HepG2 (cell line): ENCODE results near the gene ABCA2. TPM values are rescaled to one million over a fixed set of nuclear protein-coding genes. Genes with fewer than 3 reads are reported as not detected.
A peak's percentile ranks its signal among the peaks of the same experiment; 100 is the strongest.

Source experiments
- BCL6 ChIP-seq: IDR thresholded peaks from 2 replicates; pipeline ENCODE4 v1.6.1; 2016; ENCODE audit warnings: missing genetic modification reagents, missing compliant biosample characterization
- ESRRA ChIP-seq: sonication (generic); formaldehyde crosslinking; IDR thresholded peaks from 2 replicates; pipeline ENCODE4 v1.5.1; 2020; ENCODE audit warnings: mild to moderate bottlenecking, low read depth, missing genetic modification reagents
- JUND ChIP-seq: sonication (generic); formaldehyde crosslinking; IDR thresholded peaks from 2 replicates; pipeline ENCODE4 v1.8.0; 2022; ENCODE audit warnings: mild to moderate bottlenecking, missing genetic modification reagents
- KAT2B ChIP-seq: fragments of 150-350 bp; IDR thresholded peaks from 2 replicates; pipeline ENCODE4 v1.6.1; 2014; ENCODE audit warnings: low read depth, low read length, borderline replicate concordance
- NRL ChIP-seq: sonication (generic); formaldehyde crosslinking; IDR thresholded peaks from 2 replicates; pipeline ENCODE4 v1.5.0; 2020; ENCODE audit warnings: missing genetic modification reagents, mild to moderate bottlenecking, moderate library complexity, borderline replicate concordance
- RFX5 ChIP-seq: IDR thresholded peaks from 2 replicates; pipeline ENCODE4 v1.6.1; 2011; ENCODE audit warnings: low read depth, low read length, improper control_type of control experiment
- RFXAP ChIP-seq: sonication (generic); formaldehyde crosslinking; IDR thresholded peaks from 2 replicates; pipeline ENCODE4 v1.4.0; 2020; ENCODE audit warnings: missing genetic modification reagents, borderline replicate concordance
- U2AF2 ChIP-seq: fragments of 200-400 bp; formaldehyde crosslinking; IDR thresholded peaks from 2 replicates; pipeline ENCODE4 v1.6.1; 2017; ENCODE audit warnings: low read depth, mild to moderate bottlenecking, low read length
- ZBTB42 ChIP-seq: sonication (generic); formaldehyde crosslinking; IDR thresholded peaks from 2 replicates; pipeline ENCODE4 v1.5.0; 2020; ENCODE audit warnings: mild to moderate bottlenecking, missing genetic modification reagents
- ZNF138 ChIP-seq: sonication (generic); formaldehyde crosslinking; IDR thresholded peaks from 2 replicates; pipeline ENCODE4 v1.5.0; 2020; ENCODE audit warnings: mild to moderate bottlenecking, low read depth, missing genetic modification reagents
- ZNF33A ChIP-seq: sonication (generic); formaldehyde crosslinking; IDR thresholded peaks from 2 replicates; pipeline ENCODE4 v1.5.1; 2020; ENCODE audit warnings: missing genetic modification reagents, mild to moderate bottlenecking, moderate library complexity, borderline replicate concordance
- ZNF792 ChIP-seq: IDR thresholded peaks from 2 replicates; pipeline ENCODE4 v1.6.1; 2016
- polyA plus RNA-seq, 8 experiments: library from polyadenylated mRNA; depleted of rRNA in 3 of 8; stranded (reverse) in 7 of 8; unstranded in 1 of 8; fragments of >200 nt; fragmentation: Illumina TruSeq in 4 of 8; extraction: Trizol in 4 of 8; gene quantifications; 2 replicates each; pipeline versions ENCODE4 v1.2.1 to v1.2.3, GENCODE V29; 2011 to 2016; ENCODE audit warnings: low read depth in 4 of 8, missing spikeins in 1 of 8, mixed read lengths in 1 of 8; ENCODE audit not compliant: insufficient read depth in 1 of 8
- total RNA-seq, 5 experiments: library from RNA; depleted of rRNA; stranded (reverse); fragments of >200 nt; fragmentation: Illumina TruSeq; extraction: Trizol; gene quantifications; 2 replicates each; pipeline ENCODE4 v1.2.3, GENCODE V29; 2016; ENCODE audit warnings: low read depth in 1 of 5
- TF ChIP-seq, protein P1 (sequence below): sonication (generic); formaldehyde crosslinking; IDR thresholded peaks from 2 replicates; pipeline ENCODE4 v1.8.0; 2022; ENCODE audit warnings: mild to moderate bottlenecking, missing genetic modification reagents; ENCODE audit not compliant: insufficient replicate concordance
- TF ChIP-seq, protein P2 (sequence below): sonication (generic); formaldehyde crosslinking; IDR thresholded peaks from 2 replicates; pipeline ENCODE4 v1.4.0; 2020; ENCODE audit warnings: low read depth, missing genetic modification reagents
- TF ChIP-seq, protein P3 (sequence below): sonication (generic); formaldehyde crosslinking; IDR thresholded peaks from 2 replicates; pipeline ENCODE4 v1.4.0; 2020; ENCODE audit warnings: missing genetic modification reagents
- TF ChIP-seq, protein P4 (sequence below): sonication (generic); formaldehyde crosslinking; IDR thresholded peaks from 2 replicates; pipeline ENCODE4 v1.4.0; 2020; ENCODE audit warnings: missing genetic modification reagents, borderline replicate concordance
- TF ChIP-seq, protein P5 (sequence below): sonication (generic); formaldehyde crosslinking; IDR thresholded peaks from 2 replicates; pipeline ENCODE4 v1.5.0; 2020; ENCODE audit warnings: mild to moderate bottlenecking, missing genetic modification reagents

Gene ABCA2
- total and polyA plus RNA-seq, 2 of the 13 experiments (the other 11 are each of a cell fraction or from before 2014, with no cell fraction given) = 2.9 to 19.2 TPM

DNA sequence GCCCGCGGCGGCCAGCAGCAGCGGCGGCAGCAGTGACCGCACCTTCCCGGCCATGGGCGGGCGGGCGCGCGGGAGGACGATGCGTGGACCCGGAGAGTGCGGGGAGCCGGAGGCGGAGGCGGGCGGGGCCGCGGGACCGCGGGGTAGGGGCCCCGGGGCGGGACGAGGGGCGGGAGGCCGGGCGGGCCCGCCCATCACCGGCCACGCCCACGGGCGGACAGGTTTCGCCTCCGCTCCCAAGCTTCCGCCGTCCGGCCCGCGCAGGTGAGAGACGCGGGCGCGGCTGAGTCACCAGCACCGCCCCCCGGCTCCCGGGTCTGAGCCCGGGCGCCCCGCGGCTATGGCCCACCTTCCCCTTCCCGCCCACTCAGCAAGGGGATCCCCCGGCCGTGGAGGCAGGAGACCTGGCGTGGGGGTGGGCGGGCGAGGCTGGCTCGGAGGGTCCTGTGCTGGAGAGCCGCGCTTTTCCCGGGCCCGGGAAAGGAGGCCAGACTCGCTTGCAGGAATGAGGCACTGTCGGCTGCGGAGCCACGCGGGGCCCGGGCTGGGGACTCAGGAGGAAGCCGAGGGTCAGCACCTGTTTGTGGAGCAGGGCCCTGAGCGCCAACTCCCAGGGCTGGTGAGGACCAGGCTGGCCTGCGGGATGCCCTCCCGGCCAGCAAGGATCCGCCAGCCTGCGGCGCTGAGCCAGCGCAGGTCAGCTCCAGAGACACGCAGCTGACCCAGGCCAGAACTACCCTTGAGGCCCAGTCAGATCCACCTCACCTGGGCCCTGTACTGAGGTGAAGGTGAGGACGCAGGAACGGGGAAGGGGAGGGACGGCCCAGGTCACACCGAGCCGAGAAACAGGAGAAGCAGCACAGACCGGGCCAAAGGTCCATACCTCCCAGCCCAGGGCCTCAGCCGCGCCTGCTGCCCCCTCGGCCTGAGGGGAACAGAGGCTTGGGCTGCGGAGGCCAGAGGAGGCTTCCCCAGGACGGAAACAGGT lies 26.2 kb upstream of the ABCA2 start, which contains the start of gene ENTPD2 (continued):
- TF ChIP-seq, protein P1, sequence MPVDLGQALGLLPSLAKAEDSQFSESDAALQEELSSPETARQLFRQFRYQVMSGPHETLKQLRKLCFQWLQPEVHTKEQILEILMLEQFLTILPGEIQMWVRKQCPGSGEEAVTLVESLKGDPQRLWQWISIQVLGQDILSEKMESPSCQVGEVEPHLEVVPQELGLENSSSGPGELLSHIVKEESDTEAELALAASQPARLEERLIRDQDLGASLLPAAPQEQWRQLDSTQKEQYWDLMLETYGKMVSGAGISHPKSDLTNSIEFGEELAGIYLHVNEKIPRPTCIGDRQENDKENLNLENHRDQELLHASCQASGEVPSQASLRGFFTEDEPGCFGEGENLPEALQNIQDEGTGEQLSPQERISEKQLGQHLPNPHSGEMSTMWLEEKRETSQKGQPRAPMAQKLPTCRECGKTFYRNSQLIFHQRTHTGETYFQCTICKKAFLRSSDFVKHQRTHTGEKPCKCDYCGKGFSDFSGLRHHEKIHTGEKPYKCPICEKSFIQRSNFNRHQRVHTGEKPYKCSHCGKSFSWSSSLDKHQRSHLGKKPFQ (CRISPR knock-in tag) = peak; percentile 26
- TF ChIP-seq ZNF138 (CRISPR knock-in tag) = no peak
- no peak for TF ChIP-seq ZBTB42 (CRISPR knock-in tag)
- no peak for TF ChIP-seq BCL6 (CRISPR knock-in tag)
- TF ChIP-seq, protein P2, sequence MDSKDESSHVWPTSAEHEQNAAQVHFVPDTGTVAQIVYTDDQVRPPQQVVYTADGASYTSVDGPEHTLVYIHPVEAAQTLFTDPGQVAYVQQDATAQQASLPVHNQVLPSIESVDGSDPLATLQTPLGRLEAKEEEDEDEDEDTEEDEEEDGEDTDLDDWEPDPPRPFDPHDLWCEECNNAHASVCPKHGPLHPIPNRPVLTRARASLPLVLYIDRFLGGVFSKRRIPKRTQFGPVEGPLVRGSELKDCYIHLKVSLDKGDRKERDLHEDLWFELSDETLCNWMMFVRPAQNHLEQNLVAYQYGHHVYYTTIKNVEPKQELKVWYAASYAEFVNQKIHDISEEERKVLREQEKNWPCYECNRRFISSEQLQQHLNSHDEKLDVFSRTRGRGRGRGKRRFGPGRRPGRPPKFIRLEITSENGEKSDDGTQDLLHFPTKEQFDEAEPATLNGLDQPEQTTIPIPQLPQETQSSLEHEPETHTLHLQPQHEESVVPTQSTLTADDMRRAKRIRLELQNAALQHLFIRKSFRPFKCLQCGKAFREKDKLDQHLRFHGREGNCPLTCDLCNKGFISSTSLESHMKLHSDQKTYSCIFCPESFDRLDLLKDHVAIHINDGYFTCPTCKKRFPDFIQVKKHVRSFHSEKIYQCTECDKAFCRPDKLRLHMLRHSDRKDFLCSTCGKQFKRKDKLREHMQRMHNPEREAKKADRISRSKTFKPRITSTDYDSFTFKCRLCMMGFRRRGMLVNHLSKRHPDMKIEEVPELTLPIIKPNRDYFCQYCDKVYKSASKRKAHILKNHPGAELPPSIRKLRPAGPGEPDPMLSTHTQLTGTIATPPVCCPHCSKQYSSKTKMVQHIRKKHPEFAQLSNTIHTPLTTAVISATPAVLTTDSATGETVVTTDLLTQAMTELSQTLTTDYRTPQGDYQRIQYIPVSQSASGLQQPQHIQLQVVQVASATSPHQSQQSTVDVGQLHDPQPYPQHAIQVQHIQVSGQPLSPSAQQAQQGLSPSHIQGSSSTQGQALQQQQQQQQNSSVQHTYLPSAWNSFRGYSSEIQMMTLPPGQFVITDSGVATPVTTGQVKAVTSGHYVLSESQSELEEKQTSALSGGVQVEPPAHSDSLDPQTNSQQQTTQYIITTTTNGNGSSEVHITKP (CRISPR knock-in tag) = no peak
- TF ChIP-seq, protein P3, sequence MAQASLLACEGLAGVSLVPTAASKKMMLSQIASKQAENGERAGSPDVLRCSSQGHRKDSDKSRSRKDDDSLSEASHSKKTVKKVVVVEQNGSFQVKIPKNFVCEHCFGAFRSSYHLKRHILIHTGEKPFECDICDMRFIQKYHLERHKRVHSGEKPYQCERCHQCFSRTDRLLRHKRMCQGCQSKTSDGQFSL (CRISPR knock-in tag) = no peak
- TF ChIP-seq ZNF792 (CRISPR knock-in tag) = no peak
- no peak for TF ChIP-seq RFXAP (CRISPR knock-in tag)
- no peak for TF ChIP-seq ZNF33A (CRISPR knock-in tag)
- no peak for TF ChIP-seq RFX5
- no peak for TF ChIP-seq ESRRA (CRISPR knock-in tag)
- peak; percentile 53; the same call in 1 of the 2 replicates for TF ChIP-seq NRL (CRISPR knock-in tag)
- TF ChIP-seq, protein P4, sequence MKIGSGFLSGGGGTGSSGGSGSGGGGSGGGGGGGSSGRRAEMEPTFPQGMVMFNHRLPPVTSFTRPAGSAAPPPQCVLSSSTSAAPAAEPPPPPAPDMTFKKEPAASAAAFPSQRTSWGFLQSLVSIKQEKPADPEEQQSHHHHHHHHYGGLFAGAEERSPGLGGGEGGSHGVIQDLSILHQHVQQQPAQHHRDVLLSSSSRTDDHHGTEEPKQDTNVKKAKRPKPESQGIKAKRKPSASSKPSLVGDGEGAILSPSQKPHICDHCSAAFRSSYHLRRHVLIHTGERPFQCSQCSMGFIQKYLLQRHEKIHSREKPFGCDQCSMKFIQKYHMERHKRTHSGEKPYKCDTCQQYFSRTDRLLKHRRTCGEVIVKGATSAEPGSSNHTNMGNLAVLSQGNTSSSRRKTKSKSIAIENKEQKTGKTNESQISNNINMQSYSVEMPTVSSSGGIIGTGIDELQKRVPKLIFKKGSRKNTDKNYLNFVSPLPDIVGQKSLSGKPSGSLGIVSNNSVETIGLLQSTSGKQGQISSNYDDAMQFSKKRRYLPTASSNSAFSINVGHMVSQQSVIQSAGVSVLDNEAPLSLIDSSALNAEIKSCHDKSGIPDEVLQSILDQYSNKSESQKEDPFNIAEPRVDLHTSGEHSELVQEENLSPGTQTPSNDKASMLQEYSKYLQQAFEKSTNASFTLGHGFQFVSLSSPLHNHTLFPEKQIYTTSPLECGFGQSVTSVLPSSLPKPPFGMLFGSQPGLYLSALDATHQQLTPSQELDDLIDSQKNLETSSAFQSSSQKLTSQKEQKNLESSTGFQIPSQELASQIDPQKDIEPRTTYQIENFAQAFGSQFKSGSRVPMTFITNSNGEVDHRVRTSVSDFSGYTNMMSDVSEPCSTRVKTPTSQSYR (CRISPR knock-in tag) = no peak
- TF ChIP-seq, protein P5, sequence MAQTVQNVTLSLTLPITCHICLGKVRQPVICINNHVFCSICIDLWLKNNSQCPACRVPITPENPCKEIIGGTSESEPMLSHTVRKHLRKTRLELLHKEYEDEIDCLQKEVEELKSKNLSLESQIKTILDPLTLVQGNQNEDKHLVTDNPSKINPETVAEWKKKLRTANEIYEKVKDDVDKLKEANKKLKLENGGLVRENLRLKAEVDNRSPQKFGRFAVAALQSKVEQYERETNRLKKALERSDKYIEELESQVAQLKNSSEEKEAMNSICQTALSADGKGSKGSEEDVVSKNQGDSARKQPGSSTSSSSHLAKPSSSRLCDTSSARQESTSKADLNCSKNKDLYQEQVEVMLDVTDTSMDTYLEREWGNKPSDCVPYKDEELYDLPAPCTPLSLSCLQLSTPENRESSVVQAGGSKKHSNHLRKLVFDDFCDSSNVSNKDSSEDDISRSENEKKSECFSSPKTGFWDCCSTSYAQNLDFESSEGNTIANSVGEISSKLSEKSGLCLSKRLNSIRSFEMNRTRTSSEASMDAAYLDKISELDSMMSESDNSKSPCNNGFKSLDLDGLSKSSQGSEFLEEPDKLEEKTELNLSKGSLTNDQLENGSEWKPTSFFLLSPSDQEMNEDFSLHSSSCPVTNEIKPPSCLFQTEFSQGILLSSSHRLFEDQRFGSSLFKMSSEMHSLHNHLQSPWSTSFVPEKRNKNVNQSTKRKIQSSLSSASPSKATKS = no peak
- no peak for TF ChIP-seq U2AF2
- peak; percentile 7; the same call in 1 of the 2 replicates for TF ChIP-seq JUND (CRISPR knock-in tag)
- no peak for TF ChIP-seq KAT2B
